GM23338 (cell line): Measurements from ENCODE around the gene DGCR8. TPM values are rescaled to one million over a fixed set of nuclear protein-coding genes. Genes with fewer than 3 reads are reported as not detected.
"Not testable (repeated sequence)": the region's sequence is repeated elsewhere in the genome, so short reads cannot be mapped to it uniquely, and the experiment has no call there.

Experiments used
- ATAC-seq: fragments of 200-7000 bp; cut with Tn5 transposase; 3 replicates; pipeline ENCODE4 v1.9.1; 2020
- DNase-seq: peaks from one replicate; pipeline ENCODE4 v3.0.0-alpha.2; 2015; ENCODE audit warnings: low spot score
- H2AFZ ChIP-seq: fragments of 200-600 bp; sonication (generic); 2 replicates; pipeline ENCODE4 v1.8.0; 2016; ENCODE audit warnings: antibody characterized with exemption, mild to moderate bottlenecking, moderate library complexity
- H3F3A ChIP-seq: fragments of 200-600 bp; sonication (generic); replicated peaks from 2 replicates; pipeline ENCODE4 v1.8.0; 2017; ENCODE audit warnings: antibody characterized with exemption, mixed run types, low read depth
- H3K27ac ChIP-seq: fragments of 200-600 bp; sonication (generic); 2 replicates; pipeline ENCODE4 v1.6.1; 2016; ENCODE audit warnings: low read depth
- H3K27me3 ChIP-seq: fragments of 200-600 bp; sonication (generic); 2 replicates; pipeline ENCODE4 v1.8.0; 2016; ENCODE audit warnings: mild to moderate bottlenecking, mixed run types, moderate library complexity; ENCODE audit not compliant: insufficient read depth
- H3K36me3 ChIP-seq: fragments of 200-600 bp; sonication (generic); 2 replicates; pipeline ENCODE4 v1.8.0; 2016; ENCODE audit warnings: mild to moderate bottlenecking; ENCODE audit not compliant: insufficient read depth
- H3K4me1 ChIP-seq: fragments of 200-600 bp; sonication (generic); 2 replicates; pipeline ENCODE4 v1.8.0; 2016; ENCODE audit warnings: mild to moderate bottlenecking, moderate library complexity; ENCODE audit not compliant: insufficient read depth
- H3K4me2 ChIP-seq: fragments of 200-600 bp; sonication (generic); 2 replicates; pipeline ENCODE4 v1.7.1; 2017; ENCODE audit warnings: mixed run types
- H3K4me3 ChIP-seq: fragments of 200-600 bp; sonication (generic); 2 replicates; pipeline ENCODE4 v1.6.1; 2016; ENCODE audit warnings: mixed run types
- H3K79me2 ChIP-seq: fragments of 200-600 bp; sonication (generic); replicated peaks from 2 replicates; pipeline ENCODE4 v1.8.0; 2017; ENCODE audit warnings: mild to moderate bottlenecking; ENCODE audit not compliant: insufficient read depth
- H3K9me2 ChIP-seq: fragments of 200-600 bp; sonication (generic); 2 replicates; pipeline ENCODE4 v1.8.0; 2017; ENCODE audit not compliant: insufficient read depth
- H4K20me1 ChIP-seq: fragments of 200-600 bp; sonication (generic); replicated peaks from 2 replicates; pipeline ENCODE4 v1.8.0; 2017; ENCODE audit warnings: mild to moderate bottlenecking; ENCODE audit not compliant: insufficient read depth
- H3K27ac Mint-ChIP-seq: 2 replicates; pipeline ENCODE4 v1.8.0; 2020; ENCODE audit warnings: inconsistent platforms, mild to moderate bottlenecking, moderate library complexity, mixed read lengths
- H3K27me3 Mint-ChIP-seq: 3 replicates; pipeline ENCODE4 v1.8.0; 2022; ENCODE audit warnings: low read depth, mild to moderate bottlenecking, moderate library complexity, mixed read lengths, inconsistent platforms; ENCODE audit not compliant: insufficient read depth, poor library complexity
- H3K36me3 Mint-ChIP-seq: 3 replicates; pipeline ENCODE4 v1.8.0; 2021; ENCODE audit warnings: low read depth, mild to moderate bottlenecking, inconsistent platforms, moderate library complexity, mixed read lengths
- H3K4me1 Mint-ChIP-seq: 3 replicates; pipeline ENCODE4 v1.8.0; 2020; ENCODE audit warnings: mild to moderate bottlenecking, inconsistent platforms, mixed read lengths
- H3K4me3 Mint-ChIP-seq: 3 replicates; pipeline ENCODE4 v1.8.0; 2021; ENCODE audit warnings: moderate library complexity, mild to moderate bottlenecking, inconsistent platforms, mixed read lengths
- H3K9me3 Mint-ChIP-seq: 3 replicates; pipeline ENCODE4 v1.8.0; 2020; ENCODE audit warnings: moderate library complexity, mild to moderate bottlenecking, inconsistent platforms, mixed read lengths
- CREB1 ChIP-seq: fragments of 250-450 bp; sonication (Bioruptor Pico); IDR thresholded peaks from 2 replicates; pipeline ENCODE4 v1.5.0; 2020; ENCODE audit warnings: low read depth, mild to moderate bottlenecking, moderate library complexity
- EZH2 ChIP-seq: fragments of 200-600 bp; sonication (generic); IDR thresholded peaks from one replicate; pipeline ENCODE4 v1.8.0; 2017; ENCODE audit warnings: antibody characterized with exemption, mild to moderate bottlenecking, low read depth; ENCODE audit not compliant: unreplicated experiment
- EZH2phosphoT487 ChIP-seq: fragments of 200-600 bp; sonication (generic); IDR thresholded peaks from one replicate; pipeline ENCODE4 v1.8.1; 2018; ENCODE audit warnings: antibody characterized with exemption; ENCODE audit not compliant: unreplicated experiment
- NANOG ChIP-seq: IDR thresholded peaks from 2 replicates; pipeline ENCODE4 v1.6.1; 2016; ENCODE audit warnings: antibody characterized with exemption, borderline replicate concordance
- POLR2AphosphoS5 ChIP-seq: IDR thresholded peaks from 2 replicates; pipeline ENCODE4 v1.6.1; 2016; ENCODE audit warnings: antibody characterized with exemption, low read depth
- polyA plus RNA-seq: library from polyadenylated mRNA; unstranded; fragments of >200 nt; fragmentation: Nextera tagmentation; extraction: Ambion mirVana; gene quantifications from 2 replicates; pipeline ENCODE4 v1.2.1, GENCODE V29; 2016
- total RNA-seq: library from RNA; depleted of rRNA; stranded (reverse); fragments of >200 nt; shearing (Covaris generic); gene quantifications from 2 replicates; pipeline ENCODE4 v1.2.3, GENCODE V29; 2014
- TF ChIP-seq, protein P1 (sequence below): fragments of 250-450 bp; sonication (Bioruptor Pico); IDR thresholded peaks from 2 replicates; pipeline ENCODE4 v1.5.0; 2020; ENCODE audit warnings: mild to moderate bottlenecking, moderate library complexity

The DGCR8 gene
- total and polyA plus RNA-seq, 2 experiments from 2014 or later: 12.2 to 48.9 TPM

- TF ChIP-seq, protein P1, sequence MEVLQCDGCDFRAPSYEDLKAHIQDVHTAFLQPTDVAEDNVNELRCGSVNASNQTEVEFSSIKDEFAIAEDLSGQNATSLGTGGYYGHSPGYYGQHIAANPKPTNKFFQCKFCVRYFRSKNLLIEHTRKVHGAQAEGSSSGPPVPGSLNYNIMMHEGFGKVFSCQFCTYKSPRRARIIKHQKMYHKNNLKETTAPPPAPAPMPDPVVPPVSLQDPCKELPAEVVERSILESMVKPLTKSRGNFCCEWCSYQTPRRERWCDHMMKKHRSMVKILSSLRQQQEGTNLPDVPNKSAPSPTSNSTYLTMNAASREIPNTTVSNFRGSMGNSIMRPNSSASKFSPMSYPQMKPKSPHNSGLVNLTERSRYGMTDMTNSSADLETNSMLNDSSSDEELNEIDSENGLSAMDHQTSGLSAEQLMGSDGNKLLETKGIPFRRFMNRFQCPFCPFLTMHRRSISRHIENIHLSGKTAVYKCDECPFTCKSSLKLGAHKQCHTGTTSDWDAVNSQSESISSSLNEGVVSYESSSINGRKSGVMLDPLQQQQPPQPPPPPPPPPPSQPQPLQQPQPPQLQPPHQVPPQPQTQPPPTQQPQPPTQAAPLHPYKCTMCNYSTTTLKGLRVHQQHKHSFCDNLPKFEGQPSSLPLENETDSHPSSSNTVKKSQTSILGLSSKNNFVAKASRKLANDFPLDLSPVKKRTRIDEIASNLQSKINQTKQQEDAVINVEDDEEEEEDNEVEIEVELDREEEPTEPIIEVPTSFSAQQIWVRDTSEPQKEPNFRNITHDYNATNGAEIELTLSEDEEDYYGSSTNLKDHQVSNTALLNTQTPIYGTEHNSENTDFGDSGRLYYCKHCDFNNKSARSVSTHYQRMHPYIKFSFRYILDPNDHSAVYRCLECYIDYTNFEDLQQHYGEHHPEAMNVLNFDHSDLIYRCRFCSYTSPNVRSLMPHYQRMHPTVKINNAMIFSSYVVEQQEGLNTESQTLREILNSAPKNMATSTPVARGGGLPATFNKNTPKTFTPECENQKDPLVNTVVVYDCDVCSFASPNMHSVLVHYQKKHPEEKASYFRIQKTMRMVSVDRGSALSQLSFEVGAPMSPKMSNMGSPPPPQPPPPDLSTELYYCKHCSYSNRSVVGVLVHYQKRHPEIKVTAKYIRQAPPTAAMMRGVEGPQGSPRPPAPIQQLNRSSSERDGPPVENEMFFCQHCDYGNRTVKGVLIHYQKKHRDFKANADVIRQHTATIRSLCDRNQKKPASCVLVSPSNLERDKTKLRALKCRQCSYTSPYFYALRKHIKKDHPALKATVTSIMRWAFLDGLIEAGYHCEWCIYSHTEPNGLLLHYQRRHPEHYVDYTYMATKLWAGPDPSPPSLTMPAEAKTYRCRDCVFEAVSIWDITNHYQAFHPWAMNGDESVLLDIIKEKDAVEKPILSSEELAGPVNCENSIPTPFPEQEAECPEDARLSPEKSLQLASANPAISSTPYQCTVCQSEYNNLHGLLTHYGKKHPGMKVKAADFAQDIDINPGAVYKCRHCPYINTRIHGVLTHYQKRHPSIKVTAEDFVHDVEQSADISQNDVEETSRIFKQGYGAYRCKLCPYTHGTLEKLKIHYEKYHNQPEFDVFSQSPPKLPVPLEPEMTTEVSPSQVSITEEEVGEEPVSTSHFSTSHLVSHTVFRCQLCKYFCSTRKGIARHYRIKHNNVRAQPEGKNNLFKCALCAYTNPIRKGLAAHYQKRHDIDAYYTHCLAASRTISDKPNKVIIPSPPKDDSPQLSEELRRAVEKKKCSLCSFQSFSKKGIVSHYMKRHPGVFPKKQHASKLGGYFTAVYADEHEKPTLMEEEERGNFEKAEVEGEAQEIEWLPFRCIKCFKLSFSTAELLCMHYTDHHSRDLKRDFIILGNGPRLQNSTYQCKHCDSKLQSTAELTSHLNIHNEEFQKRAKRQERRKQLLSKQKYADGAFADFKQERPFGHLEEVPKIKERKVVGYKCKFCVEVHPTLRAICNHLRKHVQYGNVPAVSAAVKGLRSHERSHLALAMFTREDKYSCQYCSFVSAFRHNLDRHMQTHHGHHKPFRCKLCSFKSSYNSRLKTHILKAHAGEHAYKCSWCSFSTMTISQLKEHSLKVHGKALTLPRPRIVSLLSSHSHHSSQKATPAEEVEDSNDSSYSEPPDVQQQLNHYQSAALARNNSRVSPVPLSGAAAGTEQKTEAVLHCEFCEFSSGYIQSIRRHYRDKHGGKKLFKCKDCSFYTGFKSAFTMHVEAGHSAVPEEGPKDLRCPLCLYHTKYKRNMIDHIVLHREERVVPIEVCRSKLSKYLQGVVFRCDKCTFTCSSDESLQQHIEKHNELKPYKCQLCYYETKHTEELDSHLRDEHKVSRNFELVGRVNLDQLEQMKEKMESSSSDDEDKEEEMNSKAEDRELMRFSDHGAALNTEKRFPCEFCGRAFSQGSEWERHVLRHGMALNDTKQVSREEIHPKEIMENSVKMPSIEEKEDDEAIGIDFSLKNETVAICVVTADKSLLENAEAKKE (CRISPR knock-in tag): no peak
- TF ChIP-seq POLR2AphosphoS5 (no peak), CREB1 (CRISPR knock-in tag) (no peak), NANOG (no peak), EZH2 (no peak), EZH2phosphoT487 (no peak)
Measured at GRCh38 chr22:20159076-20159475, 79.0 kb downstream of the DGCR8 start (continued).

DNA sequence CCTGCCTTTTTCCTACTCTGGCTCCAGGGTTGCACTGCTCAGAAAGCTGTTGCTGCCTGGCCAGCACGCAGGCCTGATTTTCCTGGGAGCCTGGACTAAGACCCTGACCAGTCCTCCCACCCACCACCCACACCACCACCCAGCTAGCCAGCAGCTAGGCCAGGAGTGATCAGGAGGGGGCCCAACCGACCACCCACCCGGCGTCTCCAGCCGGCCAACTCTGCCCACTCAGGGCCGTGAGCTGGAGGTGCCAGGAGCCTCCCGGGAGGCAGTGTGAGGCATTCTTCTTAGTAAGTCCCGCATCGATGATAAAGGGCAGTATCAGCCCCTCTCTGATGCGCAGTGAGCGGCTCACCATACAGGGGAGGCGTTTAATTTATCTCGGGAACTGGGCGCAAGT, 79.5 kb downstream of the DGCR8 start:
- not testable (repeated sequence) for H4K20me1 ChIP-seq, H3K4me1 ChIP-seq, DNase-seq, H3K27ac ChIP-seq, H3K4me3 ChIP-seq, H3K4me3 Mint-ChIP-seq, H3F3A ChIP-seq, H3K9me3 Mint-ChIP-seq, H3K27me3 Mint-ChIP-seq, H3K4me1 Mint-ChIP-seq, H3K9me2 ChIP-seq, H3K27ac Mint-ChIP-seq, H3K27me3 ChIP-seq, H3K4me2 ChIP-seq, H2AFZ ChIP-seq, H3K36me3 ChIP-seq, H3K79me2 ChIP-seq, H3K36me3 Mint-ChIP-seq
- peak; percentile 4; the same call in 1 of the 3 replicates for ATAC-seq
